ENCODE results near the gene STAP1.
"Not testable (repeated sequence)": the region's sequence is repeated elsewhere in the genome, so short reads cannot be mapped to it uniquely, and the experiment has no call there.

STAP1 gene

GRCh38 chr4:67558493-67558892, at the start of gene STAP1:
Gene STAP1, plus strand, starts transcription at chr4:67558727. Its CDS starts 83 bp downstream, at chr4:67558810.
- in situ Hi-C loops (cut with MboI; ENCODE audit: low sequenced_read_pairs), result no loop called here

GRCh38 chr4:67512501-67512900, 46.0 kb upstream of the STAP1 start:
- in situ Hi-C loops (cut with MboI; ENCODE audit: low sequenced_read_pairs), result no loop called here

- in situ Hi-C loops (cut with MboI; ENCODE audit: low sequenced_read_pairs), result no loop called here
These were observed 38.4 kb upstream of the STAP1 start for GRCh38 chr4:67520141-67520540.

- in situ Hi-C loops (cut with MboI; ENCODE audit: low sequenced_read_pairs), result no loop called here
These were observed 37.0 kb upstream of the STAP1 start for GRCh38 chr4:67521506-67521905.

- in situ Hi-C loops (cut with MboI; ENCODE audit: low sequenced_read_pairs), result no loop called here
These were observed 36.3 kb upstream of the STAP1 start for GRCh38 chr4:67522230-67522629.

- in situ Hi-C loops (cut with MboI; ENCODE audit: low sequenced_read_pairs), result no loop called here
These were observed 35.5 kb upstream of the STAP1 start for GRCh38 chr4:67522851-67523671.

GRCh38 chr4:67524140-67524539, 34.4 kb upstream of the STAP1 start:
- in situ Hi-C loops (cut with MboI; ENCODE audit: low sequenced_read_pairs), result not testable (repeated sequence)

- in situ Hi-C loops (cut with MboI; ENCODE audit: low sequenced_read_pairs), result no loop called here
These were observed 27.1 kb upstream of the STAP1 start for GRCh38 chr4:67531379-67531962.

- in situ Hi-C loops (cut with MboI; ENCODE audit: low sequenced_read_pairs), result not testable (repeated sequence)
These were observed 26.1 kb upstream of the STAP1 start for GRCh38 chr4:67532397-67532796.

- in situ Hi-C loops (cut with MboI; ENCODE audit: low sequenced_read_pairs), result no loop called here
These were observed 25.4 kb upstream of the STAP1 start for GRCh38 chr4:67533112-67533511.

GRCh38 chr4:67535280-67535840, 23.2 kb upstream of the STAP1 start:
- in situ Hi-C loops (cut with MboI; ENCODE audit: low sequenced_read_pairs), result no loop called here

- in situ Hi-C loops (cut with MboI; ENCODE audit: low sequenced_read_pairs), result no loop called here
These were observed 18.7 kb upstream of the STAP1 start for GRCh38 chr4:67539830-67540229.

- in situ Hi-C loops (cut with MboI; ENCODE audit: low sequenced_read_pairs), result no loop called here
These were observed 16.5 kb upstream of the STAP1 start for GRCh38 chr4:67542076-67542475.

- in situ Hi-C loops (cut with MboI; ENCODE audit: low sequenced_read_pairs), result no loop called here
These were observed 13.1 kb upstream of the STAP1 start, which contains the start of gene CENPC for GRCh38 chr4:67545199-67546003. Gene CENPC, minus strand, starts transcription at chr4:67545503. Its CDS starts 148 bp downstream, at chr4:67545355.

GRCh38 chr4:67546004-67546356, 12.5 kb upstream of the STAP1 start:
- in situ Hi-C loops (cut with MboI; ENCODE audit: low sequenced_read_pairs), result no loop called here

GRCh38 chr4:67546971-67547370, 11.6 kb upstream of the STAP1 start:
- in situ Hi-C loops (cut with MboI; ENCODE audit: low sequenced_read_pairs), result no loop called here

GRCh38 chr4:67549123-67549522, 9.4 kb upstream of the STAP1 start:
- in situ Hi-C loops (cut with MboI; ENCODE audit: low sequenced_read_pairs), result no loop called here

- in situ Hi-C loops (cut with MboI; ENCODE audit: low sequenced_read_pairs), result no loop called here
These were observed 8.1 kb upstream of the STAP1 start for GRCh38 chr4:67550451-67550850.

- in situ Hi-C loops (cut with MboI; ENCODE audit: low sequenced_read_pairs), result no loop called here
These were observed 7.7 kb upstream of the STAP1 start for GRCh38 chr4:67550857-67551256.

- in situ Hi-C loops (cut with MboI; ENCODE audit: low sequenced_read_pairs), result not testable (repeated sequence)
These were observed 6.3 kb upstream of the STAP1 start for GRCh38 chr4:67552146-67552792.

GRCh38 chr4:67554096-67554495, 4.4 kb upstream of the STAP1 start:
- in situ Hi-C loops (cut with MboI; ENCODE audit: low sequenced_read_pairs), result no loop called here

Data from hTERT RPE-1 (cell line).